Stomach (tissue), 4 donors: ENCODE results near the gene ITPR2.

ENCODE experiments used
- POLR2A ChIP-seq, 4 donors: fragments of 450-650 bp; IDR thresholded peaks; one replicate each; pipeline ENCODE4 v1.6.1; 2016; ENCODE audit warnings: antibody characterized with exemption in 4 of 4, control low read depth in 2 of 4, mild to moderate bottlenecking in 1 of 4, moderate library complexity in 1 of 4
- TF ChIP-seq, protein P1 (sequence below), 7 experiments: fragments of 450-650 bp in 4 of 7; fragments of 200-600 bp in 3 of 7; sonication (generic) in 3 of 7; IDR thresholded peaks; one replicate each; pipeline ENCODE4 v1.5.1; 2016 to 2019; ENCODE audit warnings: antibody characterized with exemption in 7 of 7, control low read depth in 2 of 7, mild to moderate bottlenecking in 1 of 7

DNA sequence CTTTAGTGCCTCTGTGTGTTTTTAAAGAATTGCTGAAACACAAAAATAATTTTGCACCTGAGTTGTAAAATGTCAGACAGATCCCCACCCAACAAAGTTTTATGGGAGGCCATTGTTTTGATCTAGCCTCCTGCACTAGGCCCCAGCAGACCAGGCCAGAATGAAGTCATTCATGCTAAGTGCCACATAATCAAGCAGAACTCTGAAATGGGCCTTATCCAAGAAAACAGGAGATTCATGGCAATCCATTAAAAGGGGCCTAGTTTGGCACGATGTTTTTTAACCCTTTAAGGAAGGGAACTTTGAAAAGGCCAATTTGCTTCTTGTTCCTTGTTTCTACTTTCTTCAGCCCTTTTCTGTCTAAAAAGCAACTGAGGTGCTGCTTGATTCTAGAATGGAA is 260.9 kb downstream of the ITPR2 start:
- TF ChIP-seq, protein P1, sequence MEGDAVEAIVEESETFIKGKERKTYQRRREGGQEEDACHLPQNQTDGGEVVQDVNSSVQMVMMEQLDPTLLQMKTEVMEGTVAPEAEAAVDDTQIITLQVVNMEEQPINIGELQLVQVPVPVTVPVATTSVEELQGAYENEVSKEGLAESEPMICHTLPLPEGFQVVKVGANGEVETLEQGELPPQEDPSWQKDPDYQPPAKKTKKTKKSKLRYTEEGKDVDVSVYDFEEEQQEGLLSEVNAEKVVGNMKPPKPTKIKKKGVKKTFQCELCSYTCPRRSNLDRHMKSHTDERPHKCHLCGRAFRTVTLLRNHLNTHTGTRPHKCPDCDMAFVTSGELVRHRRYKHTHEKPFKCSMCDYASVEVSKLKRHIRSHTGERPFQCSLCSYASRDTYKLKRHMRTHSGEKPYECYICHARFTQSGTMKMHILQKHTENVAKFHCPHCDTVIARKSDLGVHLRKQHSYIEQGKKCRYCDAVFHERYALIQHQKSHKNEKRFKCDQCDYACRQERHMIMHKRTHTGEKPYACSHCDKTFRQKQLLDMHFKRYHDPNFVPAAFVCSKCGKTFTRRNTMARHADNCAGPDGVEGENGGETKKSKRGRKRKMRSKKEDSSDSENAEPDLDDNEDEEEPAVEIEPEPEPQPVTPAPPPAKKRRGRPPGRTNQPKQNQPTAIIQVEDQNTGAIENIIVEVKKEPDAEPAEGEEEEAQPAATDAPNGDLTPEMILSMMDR (IDR thresholded peaks at IDR 0.05): no peak
- no peak for TF ChIP-seq POLR2A (IDR thresholded peaks at IDR 0.05)
